DMS53 treated with DMSO at 0.1 percent for 48 hours (cell line): ENCODE results near the gene PRKG1.
A peak's percentile ranks its signal among the peaks of the same experiment; 100 is the strongest.

Source experiments
- DNase-seq: peaks from one replicate; lab custom pipeline; 2025; ENCODE audit not compliant: unreplicated experiment; lab: John Stamatoyannopoulos, UW

Gene PRKG1

GRCh38 chr10:51074238-51075028 lies at the start of gene PRKG1:
Gene PRKG1, plus strand, starts transcription at chr10:51074487.
- peak; percentile 58 for DNase-seq

- DNase-seq = no peak
Observed at GRCh38 chr10:51028420-51028819, 45.9 kb upstream of the PRKG1 start.

GRCh38 chr10:51029172-51029641 lies 45.1 kb upstream of the PRKG1 start:
- DNase-seq = no peak

- no peak for DNase-seq
Observed at GRCh38 chr10:51030480-51030879, 43.8 kb upstream of the PRKG1 start.

- DNase-seq = peak; percentile 1
Observed at GRCh38 chr10:51031950-51032349, 42.3 kb upstream of the PRKG1 start.

- DNase-seq = no peak
Observed at GRCh38 chr10:51034769-51035168, 39.5 kb upstream of the PRKG1 start.

- no peak for DNase-seq
Observed at GRCh38 chr10:51035344-51035743, 38.9 kb upstream of the PRKG1 start.

- no peak for DNase-seq
Observed at GRCh38 chr10:51045871-51046270, 28.4 kb upstream of the PRKG1 start.

- no peak for DNase-seq
Observed at GRCh38 chr10:51046654-51047053, 27.6 kb upstream of the PRKG1 start.

GRCh38 chr10:51047857-51048256 lies 26.4 kb upstream of the PRKG1 start:
- no peak for DNase-seq

GRCh38 chr10:51048792-51049191 lies 25.5 kb upstream of the PRKG1 start:
- no peak for DNase-seq

GRCh38 chr10:51052163-51052562 lies 22.1 kb upstream of the PRKG1 start:
- DNase-seq = no peak

- no peak for DNase-seq
Observed at GRCh38 chr10:51057925-51058324, 16.4 kb upstream of the PRKG1 start.

GRCh38 chr10:51063166-51063565 lies 11.1 kb upstream of the PRKG1 start:
- DNase-seq = no peak

- peak; percentile 33 for DNase-seq
Observed at GRCh38 chr10:51063659-51064535, 10.4 kb upstream of the PRKG1 start.

GRCh38 chr10:51066231-51066630 lies 8.1 kb upstream of the PRKG1 start:
- no peak for DNase-seq

GRCh38 chr10:51072210-51072609 lies 2.1 kb upstream of the PRKG1 start:
- DNase-seq = no peak

- no peak for DNase-seq
Observed at GRCh38 chr10:51072921-51073434, 1.3 kb upstream of the PRKG1 start.

GRCh38 chr10:51073453-51074237 lies 642 bp upstream of the PRKG1 start:
- DNase-seq = peak; percentile 12

- no peak for DNase-seq
Observed at GRCh38 chr10:51075043-51075872, 971 bp downstream of the PRKG1 start.
